K562 (cell line): ENCODE data around the gene TNFAIP8L1. TPM values are rescaled to one million over a fixed set of nuclear protein-coding genes. Genes with fewer than 3 reads are reported as not detected.

Experiments used
- ATAC-seq: fragments of 200-7000 bp; cut with Tn5 transposase; 3 replicates; pipeline ENCODE4 v1.9.1; 2020; ENCODE audit warnings: moderate library complexity
- BruUV-seq: library from RNA; stranded (reverse); fragments of 400-500 nt; replicated peaks from 2 replicates; lab custom pipeline; 2021; lab: Mats Ljungman, UMichigan
- CTCF ChIA-PET: fragments of 300-600 bp; formaldehyde crosslinking; extraction: SDS; loops from one replicate; lab custom pipeline; 2021; ENCODE audit warnings: low intra/inter-chr PET ratio; lab: Yijun Ruan, JAX
- POLR2A ChIA-PET: fragments of 300-600, 350-650 bp; sonication (Branson Sonifier 250); formaldehyde crosslinking; extraction: SDS; loops from one replicate; lab custom pipeline; 2021; ENCODE audit warnings: antibody characterized with exemption, inconsistent platforms; lab: Yijun Ruan, JAX
- DNase-seq, 4 experiments: peaks; one replicate each; pipeline versions ENCODE4 v3.0.0 to v3.0.0-alpha.2; 2011 to 2018; ENCODE audit warnings: low spot score in 3 of 4, mixed read lengths in 3 of 4; ENCODE audit errors: extremely low read depth in 1 of 4
- FAIRE-seq: peaks from 2 replicates; lab custom pipeline; 2011; peaks lifted over from hg19 to GRCh38; lab: Jason Lieb, UNC
- H2AFZ ChIP-seq: 2 replicates; pipeline ENCODE4 v1.6.0; 2011; ENCODE audit warnings: low read depth, low read length, control low read depth, inconsistent platforms
- H3K27ac ChIP-seq: fragments of 200-600 bp; 3 replicates; pipeline ENCODE4 v1.8.0; 2011; ENCODE audit warnings: low read depth, mild to moderate bottlenecking, control low read depth, inconsistent platforms, low read length, moderate library complexity, mixed read lengths; ENCODE audit errors: extremely low read depth
- H3K27me3 ChIP-seq, 2 experiments: fragments of 300-600 bp in 1 of 2; 2 replicates in 1 of 2; 3 replicates in 1 of 2; pipeline versions ENCODE4 v1.6.0 to v1.8.0; 2011; ENCODE audit warnings: inconsistent platforms in 2 of 2, low read length in 2 of 2, mild to moderate bottlenecking in 1 of 2, mixed read lengths in 1 of 2, moderate library complexity in 1 of 2; ENCODE audit not compliant: control insufficient read depth in 2 of 2, insufficient read depth in 2 of 2
- H3K36me3 ChIP-seq: fragments of 300-600 bp; 3 replicates; pipeline ENCODE4 v1.8.0; 2011; ENCODE audit warnings: mild to moderate bottlenecking, low read length, inconsistent platforms; ENCODE audit not compliant: control insufficient read depth, insufficient read depth
- H3K4me1 ChIP-seq, 2 experiments: fragments of 200-600 bp in 1 of 2; replicated peaks in 1 of 2; 2 replicates in 1 of 2; 3 replicates in 1 of 2; pipeline versions ENCODE4 v1.5.1 to v1.8.0; 2011; ENCODE audit warnings: inconsistent platforms in 2 of 2, low read length in 2 of 2, mild to moderate bottlenecking in 1 of 2, mixed read lengths in 1 of 2, moderate library complexity in 1 of 2; ENCODE audit not compliant: control insufficient read depth in 2 of 2, insufficient read depth in 2 of 2
- H3K4me2 ChIP-seq: 2 replicates; pipeline ENCODE4 v1.6.1; 2011; ENCODE audit warnings: low read length, control low read depth, inconsistent platforms, mixed read lengths; ENCODE audit not compliant: insufficient read depth
- H3K4me3 ChIP-seq: fragments of 200-600 bp; sonication (generic), shearing (Covaris generic); 2 replicates; pipeline ENCODE4 v1.5.1; 2016; ENCODE audit warnings: control low read depth, inconsistent platforms
- H3K79me2 ChIP-seq: fragments of 200-600 bp; 3 replicates; pipeline ENCODE4 v1.8.0; 2011; ENCODE audit warnings: low read length, inconsistent platforms; ENCODE audit not compliant: control insufficient read depth, insufficient read depth
- H3K9ac ChIP-seq, 2 experiments: 2 replicates each; pipeline versions ENCODE4 v1.6.0 to v1.6.1; 2011; ENCODE audit warnings: low read depth in 2 of 2, low read length in 2 of 2, control low read depth in 1 of 2, inconsistent platforms in 1 of 2, mild to moderate bottlenecking in 1 of 2, mixed read lengths in 1 of 2; ENCODE audit not compliant: insufficient read depth in 1 of 2
- H3K9me1 ChIP-seq: one replicate; pipeline ENCODE4 v1.6.0; 2011; ENCODE audit warnings: inconsistent platforms, mild to moderate bottlenecking, low read length, moderate library complexity; ENCODE audit not compliant: control insufficient read depth, insufficient read depth
- H3K9me3 ChIP-seq: replicated peaks from 2 replicates; pipeline ENCODE4 v1.5.1; 2011; ENCODE audit warnings: low read depth, low read length, inconsistent platforms; ENCODE audit not compliant: control insufficient read depth, insufficient read depth
- H4K20me1 ChIP-seq: replicated peaks from 2 replicates; pipeline ENCODE4 v1.6.1; 2011; ENCODE audit warnings: low read length, inconsistent platforms, mixed read lengths; ENCODE audit not compliant: control insufficient read depth, insufficient read depth
- E4F1 ChIP-seq: fragments of 250-450 bp; sonication (Bioruptor Pico); IDR thresholded peaks from 2 replicates; pipeline ENCODE4 v1.5.0; 2021; ENCODE audit warnings: mild to moderate bottlenecking, borderline replicate concordance
- ELF2 ChIP-seq: fragments of 250-450 bp; sonication (Bioruptor Pico); IDR thresholded peaks from 2 replicates; pipeline ENCODE4 v1.5.0; 2021; ENCODE audit warnings: mild to moderate bottlenecking
- SP1 ChIP-seq: sonication (generic); formaldehyde crosslinking; IDR thresholded peaks from 2 replicates; pipeline ENCODE4 v1.8.1; 2022; ENCODE audit warnings: mild to moderate bottlenecking, missing genetic modification reagents
- TAF1 ChIP-seq: IDR thresholded peaks from 2 replicates; pipeline ENCODE4 v1.6.1; 2011; ENCODE audit warnings: mild to moderate bottlenecking, low read length, moderate library complexity; ENCODE audit not compliant: insufficient read depth, control insufficient read depth, severe bottlenecking; ENCODE audit errors: extremely low read depth
- ZBTB7A ChIP-seq: IDR thresholded peaks from 2 replicates; pipeline ENCODE4 v1.6.1; 2011; ENCODE audit warnings: low read depth, mild to moderate bottlenecking, low read length, moderate library complexity, borderline replicate concordance; ENCODE audit not compliant: control insufficient read depth
- WGBS: fragments of 100-300 bp; shearing (Covaris generic); methylation state at CpG from one replicate; pipeline ENCODE4 v1.1.6; 2016; ENCODE audit warnings: low coverage, mixed read lengths; ENCODE audit not compliant: insufficient coverage; ENCODE audit errors: missing lambda C conversion rate; 5-methylcytosine and 5-hydroxymethylcytosine counted together
- in situ Hi-C: fragments of 300-500 bp; cut with MboI; formaldehyde crosslinking; loops from 4 replicates; pipeline ENCODE4 v1.15.0; 2018; ENCODE audit warnings: inconsistent platforms, mixed read lengths
- intact Hi-C: fragments of 100-400 bp; cut with micrococcal nuclease; formaldehyde crosslinking; loops from 2 replicates; pipeline ENCODE4 v1.14.2; 2022
- polyA plus RNA-seq, 8 experiments: library from polyadenylated mRNA; depleted of rRNA in 4 of 8; stranded (reverse) in 5 of 8; unstranded in 3 of 8; fragments of >200 nt; fragmentation: Nextera tagmentation in 2 of 8; fragmentation: Illumina TruSeq in 1 of 8; extraction: Ambion mirVana in 2 of 8; extraction: Trizol in 1 of 8; gene quantifications; 2 replicates each; pipeline versions ENCODE4 v1.2.1 to v1.2.3, GENCODE V29; 2011 to 2014; ENCODE audit warnings: inconsistent platforms in 1 of 8, missing spikeins in 1 of 8
- total RNA-seq, 7 experiments: library from RNA; depleted of rRNA in 6 of 7; stranded (reverse); fragments of >200 nt in 6 of 7; fragmentation: Illumina TruSeq in 2 of 7; extraction: Trizol in 2 of 7; gene quantifications; 2 replicates each; pipeline versions ENCODE4 v1.2.1 to v1.2.3, GENCODE V29; 2011 to 2021; ENCODE audit warnings: low replicate concordance in 1 of 7

Gene TNFAIP8L1
- total and polyA plus RNA-seq, 9 of the 15 experiments (the other 6 are each of a cell fraction or from before 2014, with no cell fraction given), result 0.69 to 9.3 (median 4.9) TPM

- no peak for TF ChIP-seq E4F1 (CRISPR knock-in tag)
- no peak for TF ChIP-seq TAF1
- TF ChIP-seq SP1 (CRISPR knock-in tag), result peak; percentile 47
These were observed 41.2 kb upstream of the TNFAIP8L1 start (continued) for GRCh38 chr19:4597975-4598671.

GRCh38 chr19:4598712-4599111, 40.6 kb upstream of the TNFAIP8L1 start:
- intact Hi-C loops, result loop anchor here (2.0 kb wide), 1 partner anchor 38 kb away; no protein-coding TSS in a partner anchor
- DNase-seq, result no peak
- no peaks in the 10 kb centered on the region for H3K9me1 ChIP-seq
- ATAC-seq, result no peak
- TF ChIP-seq ZBTB7A, result peak; percentile 63; the same call in 1 of the 2 replicates
- TF ChIP-seq ELF2 (CRISPR knock-in tag), result no peak
- peak overlapping the region; percentile 81 for H3K4me2 ChIP-seq
- H3K27me3 ChIP-seq, result no peaks in the 10 kb centered on the region; a peak in 1 of 5 replicates
- H3K36me3 ChIP-seq, result no peaks in the 10 kb centered on the region
- peak overlapping the region in 1 of 2 experiments; percentile 88; a peak in 1 of 4 replicates for H3K9ac ChIP-seq
- no peaks in the 10 kb centered on the region for H3K79me2 ChIP-seq
- H3K9me3 ChIP-seq, result no peaks in the 10 kb centered on the region
- H4K20me1 ChIP-seq, result no peaks in the 10 kb centered on the region
- peaks cover 9 to 19% of the 10 kb centered on the region in 2 experiments; a peak in 4 of 5 replicates for H3K4me1 ChIP-seq
- 24% methylated on average over 5 of the region's 17 CpGs for WGBS
- in situ Hi-C loops, result no loop called here
- POLR2A ChIA-PET, result interaction anchor here (0.6 kb wide), 1 partner anchor 65 kb away, joined by 3 read pairs; no protein-coding TSS in a partner anchor
- no TSS peak for BruUV-seq
- no peak for FAIRE-seq
- 0 out of 2 replicates have a peak overlapping the region, but pooled peaks have one; percentile 43 for H3K4me3 ChIP-seq
- H2AFZ ChIP-seq, result no peak overlapping the region
- H3K27ac ChIP-seq, result no peak overlapping the region
- CTCF ChIA-PET, result no interaction called here
